GM12875 (cell line): ENCODE results near the gene RFX7.

Experiments used
- H3K4me3 ChIP-seq: one replicate; pipeline ENCODE4 v1.5.1; 2011; ENCODE audit warnings: low read depth, low read length, control low read depth
- CTCF ChIP-seq: IDR thresholded peaks from 2 replicates; pipeline ENCODE4 v1.5.1; 2011; ENCODE audit warnings: low read depth, mild to moderate bottlenecking, control low read depth, inconsistent platforms, low read length, moderate library complexity, borderline replicate concordance; ENCODE audit not compliant: insufficient read depth

The RFX7 gene

DNA sequence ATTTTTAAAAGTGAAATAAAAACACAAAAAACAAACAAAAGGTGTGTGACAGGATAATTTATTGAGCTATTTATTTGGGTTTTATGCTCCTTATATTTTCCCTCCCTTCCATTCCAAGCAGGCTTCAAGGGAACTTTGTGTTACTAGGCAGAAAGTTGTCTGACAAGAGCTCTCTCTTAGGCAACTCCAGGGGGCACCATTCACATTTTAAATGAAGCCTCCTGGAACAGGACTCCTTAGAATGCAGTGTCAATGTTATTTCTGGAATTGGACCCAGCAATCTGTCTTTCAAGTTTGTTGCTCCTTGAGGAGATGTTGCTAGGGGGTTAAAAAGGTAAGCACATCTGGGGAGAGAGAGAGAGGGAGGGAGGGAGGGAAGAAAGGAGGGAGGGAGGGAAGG, 5.4 kb upstream of the RFX7 start:
- TF ChIP-seq CTCF: peak; percentile 35; the same call in 1 of the 2 replicates
- H3K4me3 ChIP-seq: no peak overlapping the region

- H3K4me3 ChIP-seq: no peak overlapping the region
- no peak for TF ChIP-seq CTCF
These were observed 4.8 kb upstream of the RFX7 start for GRCh38 chr15:56248311-56248992.

GRCh38 chr15:56247266-56247665, 3.6 kb upstream of the RFX7 start:
- no peak for TF ChIP-seq CTCF
- H3K4me3 ChIP-seq: no peak overlapping the region

DNA sequence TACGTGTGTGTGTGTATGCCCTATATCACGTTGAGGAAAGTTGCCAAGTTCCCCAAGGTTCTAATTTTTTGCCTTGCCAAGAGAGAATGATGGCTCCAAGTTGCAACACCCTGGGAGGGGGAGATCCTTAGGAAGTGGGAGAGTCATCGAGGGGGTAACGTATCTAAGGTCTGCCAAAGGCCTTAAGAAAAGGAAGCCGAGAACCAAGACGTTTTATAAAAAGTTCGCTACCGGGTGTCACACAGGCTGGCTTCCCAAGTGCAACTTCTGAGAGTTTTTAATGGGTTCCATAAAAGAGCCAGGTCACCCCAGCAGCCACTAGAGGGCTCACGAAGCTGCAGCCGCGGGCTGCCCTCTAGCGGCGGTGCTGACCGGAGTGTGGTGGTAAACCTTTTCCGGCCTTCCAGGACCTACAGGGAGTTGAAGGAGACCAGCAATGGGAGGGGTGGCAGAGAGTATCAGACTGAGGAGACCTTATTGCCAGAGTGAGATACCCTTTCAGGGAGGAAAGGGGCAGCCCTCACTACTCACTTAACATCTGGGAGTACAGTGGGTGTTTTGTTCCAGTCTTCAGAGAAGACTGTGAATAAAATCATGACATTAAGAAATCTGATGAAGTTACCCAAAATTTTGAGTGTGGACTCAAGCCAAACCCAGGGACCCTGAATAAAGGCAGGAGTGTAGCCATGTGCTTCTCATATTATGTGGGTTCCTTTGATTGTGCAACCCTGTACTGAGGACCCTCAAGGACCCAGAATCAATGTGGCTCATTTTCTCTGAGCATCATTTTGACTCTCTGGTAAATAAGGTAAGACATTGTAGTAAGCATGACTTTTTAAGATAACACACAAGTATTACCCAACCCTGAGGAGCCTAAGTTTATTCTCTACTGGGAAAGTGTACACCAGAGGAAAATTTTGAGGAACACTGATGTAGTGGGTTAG, 2.5 kb upstream of the RFX7 start:
- peak; percentile 100 for TF ChIP-seq CTCF
- H3K4me3 ChIP-seq: peak overlapping the region; percentile 28

GRCh38 chr15:56244811-56245576, 1.3 kb upstream of the RFX7 start:
- peak overlapping the region; percentile 87 for H3K4me3 ChIP-seq
- no peak for TF ChIP-seq CTCF

GRCh38 chr15:56244038-56244810, 545 bp upstream of the RFX7 start:
- H3K4me3 ChIP-seq: peak overlapping the region; percentile 87
- TF ChIP-seq CTCF: no peak
